Prostate gland (tissue), 2 donors: ENCODE data around the gene CELF4. TPM values are rescaled to one million over a fixed set of nuclear protein-coding genes. Genes with fewer than 3 reads are reported as not detected.

Experiments
- DNase-seq: peaks from one replicate; pipeline ENCODE4 v3.0.0-alpha.2; 2019; ENCODE audit warnings: low spot score
- H3K27ac ChIP-seq, 2 donors: fragments of 200-600 bp; sonication (generic); 2 replicates each; pipeline ENCODE4 v1.5.1; 2017 to 2019
- H3K27me3 ChIP-seq: fragments of 200-600 bp; sonication (generic); replicated peaks from 2 replicates; pipeline ENCODE4 v1.5.1; 2019; ENCODE audit not compliant: insufficient read depth
- H3K36me3 ChIP-seq, 2 donors: fragments of 200-600 bp; sonication (generic); 1 replicate in 1 of 2; 2 replicates in 1 of 2; pipeline versions ENCODE4 v1.5.1 to v1.8.1; 2017 to 2019
- H3K4me1 ChIP-seq: fragments of 200-600 bp; sonication (generic); replicated peaks from 2 replicates; pipeline ENCODE4 v1.5.1; 2019
- H3K4me3 ChIP-seq, 2 donors: fragments of 200-600 bp; sonication (generic); 2 replicates each; pipeline ENCODE4 v1.5.1; 2017 to 2019
- H3K9me3 ChIP-seq: fragments of 200-600 bp; sonication (generic); 2 replicates; pipeline ENCODE4 v1.5.1; 2017
- CTCF ChIP-seq, 4 experiments: fragments of 200-600 bp in 2 of 4; fragments of 450-650 bp in 2 of 4; sonication (generic) in 2 of 4; IDR thresholded peaks; 1 replicate in 3 of 4; 2 replicates in 1 of 4; pipeline ENCODE4 v1.5.1; 2016 to 2019; ENCODE audit warnings: antibody characterized with exemption in 4 of 4, mild to moderate bottlenecking in 2 of 4, moderate library complexity in 2 of 4
- POLR2A ChIP-seq: fragments of 450-650 bp; IDR thresholded peaks from one replicate; pipeline ENCODE4 v1.6.1; 2016; ENCODE audit warnings: antibody characterized with exemption, mild to moderate bottlenecking
- POLR2AphosphoS5 ChIP-seq: sonication (generic); formaldehyde crosslinking; IDR thresholded peaks from one replicate; pipeline ENCODE4 v1.6.1; 2017; ENCODE audit warnings: antibody characterized with exemption
- WGBS: methylation state at CpG from one replicate; pipeline ENCODE4 v1.1.5; 2018; 5-methylcytosine and 5-hydroxymethylcytosine counted together
- intact Hi-C: fragments of 100-400 bp; cut with DNase I; formaldehyde crosslinking; loops from one replicate; pipeline ENCODE4 v1.14.2; 2022
- total RNA-seq, 2 donors: library from RNA; depleted of rRNA; stranded (reverse); fragments of >200 nt; gene quantifications; one replicate each; pipeline ENCODE4 v1.1.0, GENCODE V29; 2016

Gene CELF4
- total RNA-seq, 2 donors from 2014 or later: 7.8 to 8.5 TPM

DNA sequence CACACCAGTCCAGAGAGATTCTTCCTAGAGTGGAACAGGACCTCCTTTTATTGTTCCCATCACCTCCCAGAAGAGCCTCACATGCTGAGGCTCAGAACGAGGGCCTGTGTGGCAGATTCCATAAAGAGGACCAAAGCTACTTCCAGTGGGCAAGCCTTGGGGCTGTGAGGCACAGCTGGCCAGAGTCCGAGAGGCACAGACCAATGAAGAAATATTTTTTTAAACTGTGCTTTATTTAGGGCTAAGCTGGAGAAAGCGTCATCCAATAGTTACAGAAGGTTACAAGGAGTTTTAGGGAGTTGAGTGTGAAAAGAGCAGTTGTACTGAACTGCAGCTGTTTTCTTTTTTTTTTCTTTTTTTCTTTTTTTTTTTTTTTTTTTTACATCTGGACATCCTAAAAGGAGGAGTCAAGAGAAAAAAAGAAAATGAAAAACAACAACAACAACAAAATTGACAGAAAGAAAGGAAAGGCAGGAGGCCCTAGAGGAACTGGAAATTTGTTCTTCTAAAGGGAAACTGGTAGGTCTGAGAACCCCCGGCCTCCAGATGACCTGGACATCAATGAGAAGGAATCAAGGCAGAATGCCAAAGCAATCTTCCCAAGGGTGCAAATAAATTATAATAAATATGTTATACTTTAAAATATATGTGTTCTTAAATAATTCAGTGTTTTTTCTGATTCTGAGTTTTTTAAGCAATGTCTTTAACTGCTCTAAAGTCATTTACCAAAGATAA is 322.6 kb downstream of the CELF4 start:
- no peak for DNase-seq
- no peaks in the 10 kb centered on the region for H3K4me1 ChIP-seq
- whole genome bisulfite sequencing: 74% methylated on average over 4 of the region's 4 CpGs
- intact Hi-C loops: no loop called here
- TF ChIP-seq CTCF (IDR thresholded peaks at IDR 0.05) (no peak), POLR2A (no peak), POLR2AphosphoS5 (no peak)
- no peaks in the 10 kb centered on the region for H3K27me3 ChIP-seq
- no peak overlapping the region for H3K27ac ChIP-seq
- no peaks in the 10 kb centered on the region for H3K9me3 ChIP-seq
- no peaks in the 10 kb centered on the region for H3K36me3 ChIP-seq
- no peak overlapping the region for H3K4me3 ChIP-seq

DNA sequence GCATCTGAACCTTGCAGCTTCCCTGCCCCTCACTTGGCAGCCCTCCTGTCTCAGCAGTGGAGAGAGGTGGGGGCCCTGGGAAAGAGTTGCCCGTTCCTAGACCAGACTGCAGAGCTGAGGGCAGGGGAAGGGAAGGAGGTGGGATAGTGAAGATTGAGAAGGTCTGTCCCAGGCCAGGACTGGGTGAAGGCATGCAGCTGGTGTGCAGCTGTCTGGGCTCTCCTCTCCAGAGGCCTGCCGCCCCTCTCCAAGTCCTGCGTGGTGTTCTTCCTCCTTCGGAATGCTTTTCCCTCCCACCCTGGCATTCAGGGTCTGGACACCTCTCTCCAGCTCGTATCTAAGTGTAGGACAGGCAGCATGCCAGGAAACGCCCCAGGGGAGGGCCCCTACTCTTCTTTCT is 323.5 kb downstream of the CELF4 start:
- TF ChIP-seq POLR2A: no peak
- no peak for TF ChIP-seq POLR2AphosphoS5
- TF ChIP-seq CTCF (IDR thresholded peaks at IDR 0.05): no peak
- Histone ChIP-seq H3K27me3 (no peaks in the 10 kb centered on the region), H3K4me3 (no peak overlapping the region), H3K27ac (no peak overlapping the region), H3K36me3 (no peaks in the 10 kb centered on the region), H3K9me3 (no peaks in the 10 kb centered on the region), H3K4me1 (no peaks in the 10 kb centered on the region)
- intact Hi-C loops: no loop called here
- 63% methylated on average over 6 of the region's 6 CpGs for WGBS
- no peak for DNase-seq

DNA sequence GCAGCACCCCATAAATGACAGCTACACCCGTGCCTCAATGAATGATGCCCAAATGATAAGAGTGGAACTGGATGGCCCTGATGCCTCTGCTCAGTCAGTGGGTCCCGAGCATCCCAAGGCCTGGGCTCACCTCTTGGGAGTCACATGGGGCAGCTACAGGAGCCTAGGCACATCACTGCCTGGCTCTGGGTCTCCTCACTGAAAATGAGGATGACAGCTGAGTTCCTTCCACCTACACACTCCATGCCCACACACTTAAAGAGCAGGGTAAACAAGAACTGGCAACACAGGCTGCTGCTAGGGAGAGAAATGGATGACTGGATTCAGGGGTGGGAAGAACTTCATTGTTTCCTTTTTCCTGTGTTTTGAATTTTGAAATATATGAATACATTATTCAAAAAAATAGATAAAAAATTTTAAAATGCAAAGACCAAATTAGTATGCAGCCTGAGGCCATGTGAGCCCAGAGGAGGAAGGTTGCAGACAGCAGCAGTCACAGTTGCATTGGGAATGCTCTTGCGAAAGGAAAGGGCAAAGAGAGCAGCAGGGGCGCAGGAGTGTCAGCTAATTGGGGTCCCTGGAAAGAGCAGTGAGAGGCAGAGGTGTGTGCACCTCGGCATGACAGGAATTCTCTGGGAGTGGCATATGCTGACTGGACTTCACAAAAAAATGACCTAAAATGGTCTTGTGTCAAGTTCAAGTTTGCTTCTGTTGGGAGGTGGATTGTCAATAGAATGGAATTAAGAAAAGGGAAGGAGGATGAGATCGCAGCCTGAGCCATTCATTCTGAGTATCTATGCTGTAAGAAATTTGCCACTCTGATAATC is 327.1 kb downstream of the CELF4 start:
- intact Hi-C loops: no loop called here
- H3K4me1 ChIP-seq: no peaks in the 10 kb centered on the region
- no peaks in the 10 kb centered on the region for H3K9me3 ChIP-seq
- H3K4me3 ChIP-seq: no peak overlapping the region
- DNase-seq: no peak
- no peak overlapping the region for H3K27ac ChIP-seq
- H3K27me3 ChIP-seq: no peaks in the 10 kb centered on the region
- 80% methylated on average over 6 of the region's 6 CpGs for WGBS
- H3K36me3 ChIP-seq: no peaks in the 10 kb centered on the region
- TF ChIP-seq CTCF (IDR thresholded peaks at IDR 0.05) (no peak), POLR2A (no peak), POLR2AphosphoS5 (no peak)

GRCh38 chr18:37235583-37235982 is 330.0 kb downstream of the CELF4 start:
- no peak overlapping the region for H3K4me3 ChIP-seq
- intact Hi-C loops: no loop called here
- no peaks in the 10 kb centered on the region for H3K9me3 ChIP-seq
- TF ChIP-seq POLR2A: no peak
- TF ChIP-seq CTCF (IDR thresholded peaks at IDR 0.05): no peak
- no peak for TF ChIP-seq POLR2AphosphoS5
- H3K27ac ChIP-seq: no peak overlapping the region
- H3K36me3 ChIP-seq: no peaks in the 10 kb centered on the region
- no peaks in the 10 kb centered on the region for H3K27me3 ChIP-seq
- H3K4me1 ChIP-seq: no peaks in the 10 kb centered on the region
- no peak for DNase-seq
- 89% methylated on average over 2 of the region's 2 CpGs for WGBS

DNA sequence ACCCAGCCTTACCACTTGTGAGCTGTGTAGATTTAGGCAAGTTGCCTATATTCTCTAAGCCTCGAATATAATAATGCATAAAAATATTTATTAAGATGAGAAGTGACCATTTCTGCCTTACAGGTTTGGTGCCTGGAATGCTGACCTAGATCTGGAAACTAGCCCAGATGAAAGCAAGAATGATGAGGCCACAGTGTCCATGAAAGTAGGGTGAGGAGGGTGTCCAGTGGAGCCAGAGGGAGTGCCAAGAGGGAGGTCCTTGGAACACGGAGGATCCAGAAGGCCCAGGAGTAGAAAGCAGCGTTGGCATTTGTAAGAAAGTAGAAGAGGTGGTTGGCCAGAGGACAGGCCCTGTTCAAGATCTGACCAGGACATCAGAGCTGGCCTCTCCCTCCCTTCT is 334.3 kb downstream of the CELF4 start:
- no peak for DNase-seq
- intact Hi-C loops: no loop called here
- 32% methylated on average over 3 of the region's 3 CpGs for WGBS

More for the DNA sequence above, 334.3 kb downstream of the CELF4 start:
- no peak overlapping the region for H3K4me3 ChIP-seq
- H3K36me3 ChIP-seq: no peaks in the 10 kb centered on the region
- no peaks in the 10 kb centered on the region for H3K9me3 ChIP-seq
- TF ChIP-seq POLR2AphosphoS5 (no peak), CTCF (IDR thresholded peaks at IDR 0.05) (no peak), POLR2A (no peak)
- H3K4me1 ChIP-seq: no peaks in the 10 kb centered on the region
- no peak overlapping the region for H3K27ac ChIP-seq
- no peaks in the 10 kb centered on the region for H3K27me3 ChIP-seq
